Measurements from ENCODE around the gene YDJC. TPM values are rescaled to one million over a fixed set of nuclear protein-coding genes. Genes with fewer than 3 reads are reported as not detected.
"Not testable (repeated sequence)": the region's sequence is repeated elsewhere in the genome, so short reads cannot be mapped to it uniquely, and the experiment has no call there.

The YDJC gene
- total RNA-seq, 4 donors from 2014 or later: 44.5 to 72.7 (median 54.6) TPM

- H3K27ac ChIP-seq: no peak overlapping the region
- H3K27me3 ChIP-seq: no peaks in the 10 kb centered on the region
- H3K9me3 ChIP-seq: no peaks in the 10 kb centered on the region
- no peaks in the 10 kb centered on the region for H3K36me3 ChIP-seq
- TF ChIP-seq POLR2A (IDR thresholded peaks at IDR 0.05) (no peak), CTCF (IDR thresholded peaks at IDR 0.05) (no peak)
- no peak overlapping the region for H3K4me3 ChIP-seq (replicated peaks in 1 of 3)
- no peak for DNase-seq
- H3K4me1 ChIP-seq: peaks cover 0 to 11% of the 10 kb centered on the region in 2 donors
- WGBS, 2 donors: 92 to 93% methylated on average over 9 of the region's 9 CpGs
- intact Hi-C loops (cut with DNase I): no loop called here
These were observed 25.8 kb downstream of the YDJC start for GRCh38 chr22:21603973-21604372.

GRCh38 chr22:21602579-21602978 is 27.2 kb downstream of the YDJC start:
- Histone ChIP-seq H3K27ac (no peak overlapping the region), H3K4me1 (peaks cover 0 to 6% of the 10 kb centered on the region in 2 donors), H3K9me3 (no peaks in the 10 kb centered on the region), H3K4me3 (replicated peaks in 1 of 3) (no peak overlapping the region), H3K36me3 (no peaks in the 10 kb centered on the region), H3K27me3 (no peaks in the 10 kb centered on the region)
- DNase-seq: no peak
- intact Hi-C loops (cut with DNase I): no loop called here
- WGBS, 2 donors: 91 to 93% methylated on average over 6 of the region's 6 CpGs
- no peak for TF ChIP-seq CTCF (IDR thresholded peaks at IDR 0.05)
- TF ChIP-seq POLR2A (IDR thresholded peaks at IDR 0.05): no peak

- WGBS, 2 donors: 73 to 81% methylated on average over 6 of the region's 6 CpGs
- no peak for TF ChIP-seq POLR2A (IDR thresholded peaks at IDR 0.05)
- no peak for TF ChIP-seq CTCF (IDR thresholded peaks at IDR 0.05)
These were observed 30.5 kb downstream of the YDJC start for GRCh38 chr22:21599053-21599893.

GRCh38 chr22:21598302-21598701 is 31.5 kb downstream of the YDJC start:
- Histone ChIP-seq H3K27ac (no peak overlapping the region), H3K4me3 (replicated peaks in 1 of 3) (no peak overlapping the region), H3K4me1 (peaks cover 0 to 5% of the 10 kb centered on the region in 2 donors), H3K36me3 (peaks cover 0 to 16% of the 10 kb centered on the region in 2 donors), H3K9me3 (no peaks in the 10 kb centered on the region), H3K27me3 (no peaks in the 10 kb centered on the region)
- intact Hi-C loops (cut with DNase I): no loop called here
- DNase-seq: no peak
- TF ChIP-seq POLR2A (IDR thresholded peaks at IDR 0.05) (no peak), CTCF (IDR thresholded peaks at IDR 0.05) (no peak)
- 93 to 95% methylated on average over 3 of the region's 3 CpGs for WGBS, 2 donors

More at GRCh38 chr22:21599053-21599893, 30.5 kb downstream of the YDJC start:
- Histone ChIP-seq H3K9me3 (no peaks in the 10 kb centered on the region), H3K4me1 (peaks cover 0 to 5% of the 10 kb centered on the region in 2 donors), H3K36me3 (peaks cover 0 to 7% of the 10 kb centered on the region in 2 donors), H3K27me3 (no peaks in the 10 kb centered on the region), H3K4me3 (replicated peaks in 1 of 3) (no peak overlapping the region), H3K27ac (no peak overlapping the region)
- intact Hi-C loops (cut with DNase I): no loop called here
- DNase-seq: no peak

GRCh38 chr22:21596356-21597135 is 33.3 kb downstream of the YDJC start:
- intact Hi-C loops (cut with DNase I); H3K9me3 ChIP-seq; H3K27me3 ChIP-seq; DNase-seq; H3K4me3 ChIP-seq (replicated peaks in 1 of 3); H3K27ac ChIP-seq: not testable (repeated sequence)
- H3K4me1 ChIP-seq: peaks cover 1 to 14% of the 10 kb centered on the region in 2 donors
- 97 to 98% methylated on average over 13 of the region's 13 CpGs for WGBS, 2 donors
- H3K36me3 ChIP-seq: peaks cover 0 to 22% of the 10 kb centered on the region in 2 donors

All from thyroid gland (tissue), 4 donors.